ENCODE data around the gene CASP8. TPM values are rescaled to one million over a fixed set of nuclear protein-coding genes. Genes with fewer than 3 reads are reported as not detected.
"Not testable (repeated sequence)": the region's sequence is repeated elsewhere in the genome, so short reads cannot be mapped to it uniquely, and the experiment has no call there.

The CASP8 gene
- total RNA-seq, 1 donor from 2014 or later = 7.6 TPM

- no peak for DNase-seq (ENCODE audit: low spot score)
These were observed 6.3 kb downstream of the CASP8 start for GRCh38 chr2:201266629-201267028.

GRCh38 chr2:201267278-201268030, 7.1 kb downstream of the CASP8 start:
- DNase-seq (ENCODE audit: low spot score) (no peak), ATAC-seq (no peak)

More at GRCh38 chr2:201266629-201267028, 6.3 kb downstream of the CASP8 start:
- ATAC-seq = no peak

GRCh38 chr2:201269764-201270163, 9.4 kb downstream of the CASP8 start:
- DNase-seq (ENCODE audit: low spot score) (no peak), ATAC-seq (peak; percentile 75)

GRCh38 chr2:201270293-201271001, 10.1 kb downstream of the CASP8 start:
- ATAC-seq (no peak), DNase-seq (ENCODE audit: low spot score) (no peak)

GRCh38 chr2:201271917-201272316, 11.6 kb downstream of the CASP8 start:
- no peak for DNase-seq (ENCODE audit: low spot score)
- ATAC-seq = no peak

GRCh38 chr2:201273330-201273983, 13.1 kb downstream of the CASP8 start:
- ATAC-seq (no peak), DNase-seq (ENCODE audit: low spot score) (no peak)

DNA sequence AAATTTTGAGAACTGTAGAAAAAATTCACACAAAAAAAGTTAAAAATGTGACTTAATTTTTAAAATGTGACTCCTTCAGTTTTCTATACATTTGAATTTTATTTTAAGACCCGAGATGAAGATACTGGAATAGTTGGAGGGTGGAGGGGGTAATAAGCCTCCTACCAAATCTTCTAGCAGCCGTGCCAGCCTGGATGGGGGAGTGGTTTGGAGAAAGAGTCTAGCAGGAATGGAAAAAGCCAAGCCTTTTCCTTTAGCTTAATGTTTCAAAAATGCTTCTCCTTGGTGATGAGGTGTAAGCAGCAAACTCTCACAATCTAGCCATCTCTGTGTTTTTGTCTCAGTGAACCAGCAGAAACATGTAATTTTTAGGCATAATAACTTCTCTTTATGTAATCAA, 14.7 kb downstream of the CASP8 start:
- ATAC-seq = no peak
- no peak for DNase-seq (ENCODE audit: low spot score)

GRCh38 chr2:201275990-201276389, 15.7 kb downstream of the CASP8 start:
- ATAC-seq (no peak), DNase-seq (ENCODE audit: low spot score) (no peak)

DNA sequence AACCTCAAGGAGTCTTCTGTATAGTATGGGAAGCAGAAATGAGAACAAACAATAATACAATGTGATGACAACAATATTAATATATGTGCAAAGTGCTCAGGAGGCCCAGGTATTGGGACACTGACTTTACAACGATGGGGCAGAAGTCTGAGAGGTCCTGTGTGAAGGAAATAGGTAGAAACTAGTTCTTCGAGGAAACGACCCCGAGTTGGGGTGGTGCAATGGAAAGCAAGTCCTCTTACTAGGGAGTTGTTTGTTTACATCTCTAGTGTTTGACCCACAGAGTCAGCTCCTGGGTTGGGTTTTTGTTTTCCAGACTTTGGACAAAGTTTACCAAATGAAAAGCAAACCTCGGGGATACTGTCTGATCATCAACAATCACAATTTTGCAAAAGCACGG, 16.2 kb downstream of the CASP8 start:
- DNase-seq (ENCODE audit: low spot score) (no peak), ATAC-seq (no peak)

DNA sequence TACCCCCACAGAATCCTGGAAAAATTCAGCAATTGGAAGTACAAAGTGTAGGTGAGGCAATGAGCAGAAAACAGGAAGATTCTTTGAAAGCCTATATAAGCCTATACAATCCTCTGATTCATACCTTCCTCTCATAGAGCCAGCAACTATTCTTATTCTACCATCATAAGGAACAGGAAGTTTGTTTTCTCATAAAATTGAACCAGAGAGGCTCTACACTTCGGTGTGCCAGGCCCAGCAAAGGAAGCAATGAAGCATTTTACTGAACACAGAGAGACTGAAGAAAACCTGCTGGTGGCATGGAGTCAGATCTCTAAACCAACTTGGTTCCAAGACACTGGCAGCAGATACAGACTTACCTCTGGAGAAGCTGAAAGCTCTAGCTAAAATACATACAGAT, 18.7 kb downstream of the CASP8 start:
- no peak for DNase-seq (ENCODE audit: low spot score)
- ATAC-seq = no peak

DNA sequence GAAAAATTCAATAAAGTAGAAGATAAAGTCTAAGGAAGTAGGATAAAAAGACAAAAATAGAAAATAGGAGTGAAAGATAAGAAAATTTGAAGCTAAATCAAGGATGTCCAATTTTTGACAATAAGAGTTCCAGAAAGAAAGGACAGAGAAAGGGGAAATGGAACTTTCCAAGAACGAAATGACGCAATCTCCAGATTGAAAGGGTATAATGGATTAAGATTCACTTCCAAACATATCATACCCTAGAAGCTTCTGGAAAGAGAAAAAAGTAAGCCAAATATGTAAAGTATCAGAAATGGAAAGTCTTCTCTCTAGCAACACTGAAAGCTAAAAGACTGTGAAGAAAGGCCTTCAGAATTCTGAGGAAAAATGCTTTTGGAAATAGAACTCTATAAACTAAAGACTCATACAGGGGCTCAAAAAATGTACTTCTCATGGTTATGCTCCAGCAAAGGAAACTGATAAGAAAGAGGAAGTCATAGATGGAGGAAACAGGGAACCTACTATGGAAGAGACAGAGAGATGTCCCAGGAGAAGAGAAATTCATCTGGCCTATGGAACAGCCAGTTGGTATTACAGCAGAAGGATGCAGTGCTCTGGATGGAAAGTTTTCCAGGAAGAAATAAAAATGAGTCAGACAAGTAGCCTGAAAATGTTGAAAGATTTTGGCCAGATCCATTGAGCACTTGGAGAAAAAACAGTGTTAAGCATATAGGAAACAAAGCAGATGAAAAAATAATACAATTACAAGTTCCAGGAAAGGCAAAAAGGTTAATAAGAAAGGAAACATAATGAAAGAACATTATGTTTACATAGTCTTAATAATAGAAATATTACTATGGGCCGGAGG, 20.1 kb downstream of the CASP8 start:
- ATAC-seq = no peak
- DNase-seq (ENCODE audit: low spot score) = no peak

DNA sequence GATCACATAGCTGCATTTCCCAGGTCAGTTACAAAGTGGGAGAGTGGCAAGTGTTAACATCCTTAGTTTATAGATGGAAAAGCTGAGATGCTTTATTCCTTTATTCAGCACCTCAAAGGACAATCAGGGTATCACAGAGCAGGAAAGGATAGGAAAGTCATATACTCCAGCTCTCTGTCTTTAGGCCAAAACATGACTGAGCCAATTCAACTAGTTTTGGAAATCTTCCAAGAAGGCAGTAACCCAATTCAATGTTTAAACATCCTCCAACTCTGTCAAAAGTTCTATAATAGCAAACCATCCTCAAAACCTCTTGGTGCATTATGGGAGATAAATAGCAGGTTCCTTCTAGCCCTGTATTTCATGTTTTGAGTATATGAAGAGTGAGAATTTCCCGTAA, 25.2 kb downstream of the CASP8 start:
- ATAC-seq (peak; percentile 59), DNase-seq (ENCODE audit: low spot score) (no peak)

DNA sequence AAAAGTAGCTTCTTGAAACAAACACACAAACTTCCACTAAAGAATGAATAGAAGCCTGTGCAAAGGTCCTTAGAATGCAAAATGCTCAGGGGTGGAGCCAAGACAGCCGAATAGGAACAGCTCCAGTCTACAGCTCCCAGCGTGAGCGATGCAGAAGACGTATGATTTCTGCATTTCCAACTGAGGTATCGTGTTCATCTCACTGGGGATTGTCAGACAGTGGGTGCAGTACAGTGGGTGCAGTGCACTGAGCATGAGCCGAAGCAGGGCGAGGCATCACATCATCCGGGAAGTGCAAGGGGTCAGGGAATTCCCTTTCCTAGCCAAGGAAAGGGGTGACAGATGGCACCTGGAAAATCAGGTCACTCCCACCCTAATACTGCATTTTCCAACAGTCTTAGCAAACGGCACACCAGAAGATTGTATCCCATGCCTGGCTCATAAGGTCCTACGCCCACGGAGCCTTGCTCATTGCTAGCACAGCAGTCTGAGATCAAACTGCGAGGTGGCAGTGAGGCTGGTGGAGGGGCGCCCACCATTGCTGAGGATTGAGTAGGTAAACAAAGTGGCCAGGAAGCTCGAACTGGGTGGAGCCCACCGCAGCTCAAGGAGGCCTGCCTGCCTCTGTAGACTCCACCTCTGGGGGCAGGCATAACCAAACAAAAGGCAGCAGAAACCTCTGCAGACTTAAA, 30.3 kb downstream of the CASP8 start:
- not testable (repeated sequence) for ATAC-seq; DNase-seq (ENCODE audit: low spot score)

DNA sequence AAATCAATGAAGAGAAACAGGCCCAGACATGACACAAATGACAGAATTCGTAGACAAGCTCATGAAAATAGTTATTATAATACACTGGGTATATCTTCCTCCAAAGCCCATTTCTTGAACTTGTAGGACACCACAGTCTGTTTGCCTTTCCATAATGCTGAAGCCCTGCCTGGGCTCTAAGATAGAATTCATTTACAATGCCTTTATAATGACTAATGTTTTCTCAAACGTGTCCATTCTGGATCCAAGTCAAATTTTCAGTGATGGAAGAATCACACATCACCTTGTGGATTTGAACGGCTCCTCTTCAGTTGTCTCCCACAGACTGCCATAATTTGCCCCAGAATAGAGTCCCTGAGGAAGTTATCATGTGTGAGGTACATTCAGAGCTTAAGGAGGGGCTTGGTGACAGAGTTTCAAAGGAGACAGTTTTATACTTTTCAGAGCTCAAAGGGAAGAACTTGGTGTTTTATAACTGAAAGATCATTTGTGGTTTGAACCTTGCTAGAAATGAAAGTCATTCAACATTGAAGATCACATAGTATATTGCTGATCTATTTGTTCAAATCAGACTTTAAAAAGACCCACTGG, 38.2 kb downstream of the CASP8 start:
- ATAC-seq (no peak), DNase-seq (ENCODE audit: low spot score) (no peak)

DNA sequence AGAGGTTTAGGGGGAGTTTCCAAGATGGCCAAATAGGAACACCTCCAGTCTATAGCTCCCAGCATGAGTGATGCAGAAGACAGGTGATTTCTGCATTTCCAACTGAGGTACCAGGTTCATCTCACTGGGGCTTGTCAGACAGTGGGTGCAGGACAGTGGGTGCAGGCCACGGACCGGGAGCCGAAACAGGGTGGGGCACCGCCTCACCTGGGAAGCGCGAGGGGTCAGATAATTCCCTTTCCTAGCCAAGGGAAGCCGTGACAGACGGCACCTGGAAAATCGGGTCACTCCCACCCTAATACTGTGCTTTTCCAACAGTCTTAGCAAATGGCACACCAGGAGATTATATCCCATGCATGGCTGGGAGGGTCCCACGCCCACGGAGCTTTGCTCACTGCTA, 39.6 kb downstream of the CASP8 start:
- not testable (repeated sequence) for DNase-seq (ENCODE audit: low spot score); ATAC-seq

- ATAC-seq = no peak
- no peak for DNase-seq (ENCODE audit: low spot score)
These were observed 47.5 kb downstream of the CASP8 start for GRCh38 chr2:201307876-201308275.

- ATAC-seq = no peak
- no peak for DNase-seq (ENCODE audit: low spot score)
These were observed 48.6 kb downstream of the CASP8 start for GRCh38 chr2:201308914-201309313.

GRCh38 chr2:201313362-201313761, 53.0 kb downstream of the CASP8 start:
- ATAC-seq = no peak

DNA sequence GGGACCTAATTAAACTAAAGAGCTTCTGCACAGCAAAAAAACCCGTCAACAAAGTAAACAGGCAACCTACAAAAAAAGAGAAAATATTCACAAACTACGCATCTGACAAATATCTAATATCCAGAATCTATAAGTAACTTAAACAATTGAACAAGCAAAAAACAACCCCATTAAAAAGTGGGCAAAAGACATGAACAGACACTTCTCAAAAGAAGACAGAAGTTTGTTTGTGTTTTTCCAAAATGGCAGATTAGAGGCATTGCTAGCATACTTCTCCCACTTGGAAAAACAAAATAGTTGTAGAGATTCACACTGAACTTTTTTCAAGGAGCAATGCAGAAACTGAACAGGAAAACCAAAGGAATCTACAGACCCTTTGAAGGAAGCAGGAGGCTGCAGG, 59.2 kb downstream of the CASP8 start:
- ATAC-seq (no peak), DNase-seq (ENCODE audit: low spot score) (no peak)

More at GRCh38 chr2:201313362-201313761, 53.0 kb downstream of the CASP8 start:
- no peak for DNase-seq (ENCODE audit: low spot score)

- ATAC-seq (no peak), DNase-seq (ENCODE audit: low spot score) (no peak)
These were observed 59.9 kb downstream of the CASP8 start for GRCh38 chr2:201320257-201320656.

Measured in left lobe of liver (tissue), 2 donors.